Hepatocyte (in vitro differentiated cells): ENCODE measurements around the gene RNF144B. TPM values are rescaled to one million over a fixed set of nuclear protein-coding genes. Genes with fewer than 3 reads are reported as not detected.

Experiments
- DNase-seq: peaks from one replicate; pipeline ENCODE4 v3.0.0-alpha.2; 2016; ENCODE audit warnings: low spot score
- H2AFZ ChIP-seq: fragments of 200-600 bp; sonication (generic); 2 replicates; pipeline ENCODE4 v1.6.0; 2016; ENCODE audit warnings: antibody characterized with exemption, mild to moderate bottlenecking
- H3K27ac ChIP-seq: fragments of 200-600 bp; sonication (generic); 2 replicates; pipeline ENCODE4 v1.5.1; 2016; ENCODE audit warnings: mild to moderate bottlenecking
- H3K27me3 ChIP-seq: fragments of 200-600 bp; sonication (generic); 2 replicates; pipeline ENCODE4 v1.6.1; 2016
- H3K36me3 ChIP-seq: fragments of 200-600 bp; sonication (generic); replicated peaks from 2 replicates; pipeline ENCODE4 v1.5.1; 2016; ENCODE audit warnings: low read depth; ENCODE audit not compliant: insufficient read depth
- H3K4me1 ChIP-seq: fragments of 200-600 bp; sonication (generic); 2 replicates; pipeline ENCODE4 v1.5.1; 2016; ENCODE audit warnings: mild to moderate bottlenecking, moderate library complexity; ENCODE audit not compliant: insufficient read depth
- H3K4me2 ChIP-seq: fragments of 200-600 bp; sonication (generic); 2 replicates; pipeline ENCODE4 v1.6.0; 2016
- H3K4me3 ChIP-seq: fragments of 200-600 bp; sonication (generic); 2 replicates; pipeline ENCODE4 v1.5.1; 2016; ENCODE audit warnings: mild to moderate bottlenecking
- H3K79me2 ChIP-seq: fragments of 200-600 bp; sonication (generic); 2 replicates; pipeline ENCODE4 v1.6.0; 2017; ENCODE audit warnings: mild to moderate bottlenecking
- H3K9me2 ChIP-seq: fragments of 200-600 bp; sonication (generic); replicated peaks from 2 replicates; pipeline ENCODE4 v1.6.0; 2017; ENCODE audit warnings: mild to moderate bottlenecking; ENCODE audit not compliant: insufficient read depth
- H3K9me3 ChIP-seq: fragments of 200-600 bp; sonication (generic); 2 replicates; pipeline ENCODE4 v1.5.1; 2016; ENCODE audit warnings: low read depth, mild to moderate bottlenecking
- H4K20me1 ChIP-seq: fragments of 200-600 bp; sonication (generic); 2 replicates; pipeline ENCODE4 v1.6.0; 2016; ENCODE audit warnings: mild to moderate bottlenecking; ENCODE audit not compliant: insufficient read depth, poor library complexity, severe bottlenecking
- CTCF ChIP-seq: fragments of 200-600 bp; sonication (generic); IDR thresholded peaks from 2 replicates; pipeline ENCODE4 v1.5.1; 2016; ENCODE audit warnings: antibody characterized with exemption, mild to moderate bottlenecking; ENCODE audit not compliant: poor library complexity
- EZH2 ChIP-seq: fragments of 200-600 bp; sonication (generic); IDR thresholded peaks from 2 replicates; pipeline ENCODE4 v1.6.1; 2016; ENCODE audit warnings: antibody characterized with exemption, mild to moderate bottlenecking, borderline replicate concordance
- EZH2phosphoT487 ChIP-seq: fragments of 200-600 bp; sonication (generic); IDR thresholded peaks from one replicate; pipeline ENCODE4 v1.6.1; 2018; ENCODE audit warnings: antibody characterized with exemption, mild to moderate bottlenecking, low read depth, moderate library complexity; ENCODE audit not compliant: unreplicated experiment, severe bottlenecking
- WGBS: methylation state at CpG from one replicate; pipeline ENCODE4 v1.1.6; 2016; ENCODE audit warnings: low lambda C conversion rate; ENCODE audit errors: missing lambda C conversion rate; 5-methylcytosine and 5-hydroxymethylcytosine counted together
- polyA plus RNA-seq: library from polyadenylated mRNA; unstranded; fragments of >200 nt; fragmentation: Nextera tagmentation; extraction: Ambion mirVana; gene quantifications from 2 replicates; pipeline ENCODE4 v1.2.1, GENCODE V29; 2016
- total RNA-seq: library from RNA; depleted of rRNA; stranded (reverse); fragments of >200 nt; gene quantifications from 2 replicates; pipeline ENCODE4 v1.2.3, GENCODE V29; 2014

RNF144B gene
- total and polyA plus RNA-seq, 2 experiments from 2014 or later = 0.37 to 2.2 TPM

GRCh38 chr6:18425218-18425617, 38.1 kb downstream of the RNF144B start:
- Histone ChIP-seq H3K27ac (no peak overlapping the region), H2AFZ (no peak overlapping the region), H3K27me3 (no peaks in the 10 kb centered on the region), H4K20me1 (no peaks in the 10 kb centered on the region), H3K36me3 (no peaks in the 10 kb centered on the region), H3K4me3 (no peak overlapping the region), H3K4me2 (no peak overlapping the region), H3K79me2 (no peaks in the 10 kb centered on the region), H3K4me1 (no peaks in the 10 kb centered on the region), H3K9me3 (no peaks in the 10 kb centered on the region), H3K9me2 (no peaks in the 10 kb centered on the region)
- 63% methylated on average over 2 of the region's 2 CpGs for WGBS
- DNase-seq = no peak
- TF ChIP-seq CTCF = no peak
- TF ChIP-seq EZH2phosphoT487 = no peak
- TF ChIP-seq EZH2 = no peak

- H3K79me2 ChIP-seq = no peaks in the 10 kb centered on the region
- H3K4me3 ChIP-seq = no peak overlapping the region
- no peak overlapping the region for H3K27ac ChIP-seq
- 77% methylated on average over 2 of the region's 2 CpGs for WGBS
- H4K20me1 ChIP-seq = no peaks in the 10 kb centered on the region
- no peaks in the 10 kb centered on the region for H3K36me3 ChIP-seq
- H3K4me2 ChIP-seq = no peak overlapping the region
- H3K9me2 ChIP-seq = no peaks in the 10 kb centered on the region
- H3K4me1 ChIP-seq = no peaks in the 10 kb centered on the region
- H2AFZ ChIP-seq = no peak overlapping the region
- H3K27me3 ChIP-seq = no peaks in the 10 kb centered on the region
- H3K9me3 ChIP-seq = no peaks in the 10 kb centered on the region
- TF ChIP-seq CTCF = no peak
- TF ChIP-seq EZH2phosphoT487 = no peak
- TF ChIP-seq EZH2 = no peak
- DNase-seq = no peak
These were observed 40.1 kb downstream of the RNF144B start for GRCh38 chr6:18427296-18427695.

GRCh38 chr6:18429655-18430297, 42.6 kb downstream of the RNF144B start:
- H3K27ac ChIP-seq = no peak overlapping the region
- H3K9me2 ChIP-seq = no peaks in the 10 kb centered on the region
- no peak overlapping the region for H3K4me2 ChIP-seq
- no peak for DNase-seq
- no peak overlapping the region for H2AFZ ChIP-seq
- no peak for TF ChIP-seq EZH2phosphoT487
- no peak for TF ChIP-seq EZH2
- TF ChIP-seq CTCF = no peak
- H3K4me1 ChIP-seq = no peaks in the 10 kb centered on the region
- no peaks in the 10 kb centered on the region for H3K79me2 ChIP-seq
- H3K4me3 ChIP-seq = no peak overlapping the region
- WGBS = 93% methylated on average over 4 of the region's 4 CpGs
- H3K27me3 ChIP-seq = no peaks in the 10 kb centered on the region
- no peaks in the 10 kb centered on the region for H4K20me1 ChIP-seq
- no peaks in the 10 kb centered on the region for H3K36me3 ChIP-seq
- no peaks in the 10 kb centered on the region for H3K9me3 ChIP-seq

GRCh38 chr6:18431581-18431980, 44.4 kb downstream of the RNF144B start:
- Histone ChIP-seq H3K27ac (no peak overlapping the region), H3K4me3 (no peak overlapping the region), H3K4me1 (no peaks in the 10 kb centered on the region), H3K79me2 (no peaks in the 10 kb centered on the region), H3K9me3 (no peaks in the 10 kb centered on the region), H3K9me2 (no peaks in the 10 kb centered on the region), H3K27me3 (no peaks in the 10 kb centered on the region), H3K36me3 (no peaks in the 10 kb centered on the region), H2AFZ (no peak overlapping the region), H3K4me2 (no peak overlapping the region), H4K20me1 (no peaks in the 10 kb centered on the region)
- 79% methylated on average over 2 of the region's 2 CpGs for WGBS
- DNase-seq = no peak
- TF ChIP-seq CTCF (no peak), EZH2phosphoT487 (no peak), EZH2 (no peak)
